22Rv1 (cell line): ENCODE measurements around the gene KRT77.

Source experiments
- H3K27ac ChIP-seq: fragments of 450-650 bp; 2 replicates; pipeline ENCODE4 v1.5.1; 2017
- CTCF ChIP-seq: fragments of 450-650 bp; IDR thresholded peaks from 2 replicates; pipeline ENCODE4 v1.5.1; 2017; ENCODE audit warnings: mild to moderate bottlenecking
- ZFX ChIP-seq: fragments of 450-650 bp; IDR thresholded peaks from 2 replicates; pipeline ENCODE4 v1.6.1; 2017; ENCODE audit warnings: antibody characterized with exemption, borderline replicate concordance

KRT77 gene

GRCh38 chr12:52692254-52692653 lies 11.1 kb downstream of the KRT77 start:
- TF ChIP-seq CTCF (no peak), ZFX (no peak)
- H3K27ac ChIP-seq = no peak overlapping the region

- no peak overlapping the region for H3K27ac ChIP-seq
- TF ChIP-seq ZFX (no peak), CTCF (no peak)
These were observed 11.5 kb downstream of the KRT77 start for GRCh38 chr12:52691841-52692150.

- no peak overlapping the region for H3K27ac ChIP-seq
- TF ChIP-seq CTCF (no peak), ZFX (no peak)
These were observed 12.1 kb downstream of the KRT77 start for GRCh38 chr12:52691076-52691840.

- no peak overlapping the region for H3K27ac ChIP-seq
- no peak for TF ChIP-seq ZFX
- TF ChIP-seq CTCF = no peak
These were observed 12.8 kb downstream of the KRT77 start for GRCh38 chr12:52690351-52691075.

- H3K27ac ChIP-seq = no peak overlapping the region
- TF ChIP-seq CTCF (no peak), ZFX (no peak)
These were observed 13.4 kb downstream of the KRT77 start for GRCh38 chr12:52689936-52690335.

GRCh38 chr12:52689239-52689638 lies 14.1 kb downstream of the KRT77 start:
- no peak overlapping the region for H3K27ac ChIP-seq
- TF ChIP-seq CTCF (no peak), ZFX (no peak)

GRCh38 chr12:52688481-52688880 lies 14.8 kb downstream of the KRT77 start:
- no peak overlapping the region for H3K27ac ChIP-seq
- TF ChIP-seq CTCF = no peak
- no peak for TF ChIP-seq ZFX
